Femur (tissue), 1 donor: ENCODE results near the gene DNM3.
A peak's percentile ranks its signal among the peaks of the same experiment; 100 is the strongest.

ENCODE experiments used
- DNase-seq: peaks from one replicate; pipeline ENCODE4 v3.0.0-alpha.2; 2017

Gene DNM3

GRCh38 chr1:172382990-172383389, 541.7 kb downstream of the DNM3 start:
- no peak for DNase-seq

- no peak for DNase-seq
Observed at GRCh38 chr1:172383536-172383935, 542.2 kb downstream of the DNM3 start.

GRCh38 chr1:172384656-172385055, 543.4 kb downstream of the DNM3 start:
- no peak for DNase-seq

GRCh38 chr1:172386046-172386445, 544.7 kb downstream of the DNM3 start:
- DNase-seq: no peak

- no peak for DNase-seq
Observed at GRCh38 chr1:172388490-172388889, 547.2 kb downstream of the DNM3 start.

- no peak for DNase-seq
Observed at GRCh38 chr1:172390301-172390682, 549.0 kb downstream of the DNM3 start.

- no peak for DNase-seq
Observed at GRCh38 chr1:172390683-172391551, 549.6 kb downstream of the DNM3 start.

GRCh38 chr1:172391976-172392375, 550.7 kb downstream of the DNM3 start:
- no peak for DNase-seq

- DNase-seq: no peak
Observed at GRCh38 chr1:172393354-172393753, 552.1 kb downstream of the DNM3 start.

GRCh38 chr1:172394141-172394751, 552.9 kb downstream of the DNM3 start:
- no peak for DNase-seq

GRCh38 chr1:172394811-172395210, 553.5 kb downstream of the DNM3 start:
- DNase-seq: no peak

GRCh38 chr1:172395576-172395975, 554.3 kb downstream of the DNM3 start:
- no peak for DNase-seq

- no peak for DNase-seq
Observed at GRCh38 chr1:172397221-172397620, 555.9 kb downstream of the DNM3 start.

GRCh38 chr1:172397633-172398032, 556.3 kb downstream of the DNM3 start:
- DNase-seq: no peak

- no peak for DNase-seq
Observed at GRCh38 chr1:172398193-172398592, 556.9 kb downstream of the DNM3 start.

- peak; percentile 89 for DNase-seq
Observed at GRCh38 chr1:172398970-172399755, 557.9 kb downstream of the DNM3 start.

- no peak for DNase-seq
Observed at GRCh38 chr1:172399756-172400721, 558.7 kb downstream of the DNM3 start.

GRCh38 chr1:172400722-172401105, 559.4 kb downstream of the DNM3 start:
- DNase-seq: no peak

- no peak for DNase-seq
Observed at GRCh38 chr1:172401477-172401876, 560.2 kb downstream of the DNM3 start.

- DNase-seq: no peak
Observed at GRCh38 chr1:172401892-172402291, 560.6 kb downstream of the DNM3 start.

- no peak for DNase-seq
Observed at GRCh38 chr1:172402878-172403569, 561.7 kb downstream of the DNM3 start.

- DNase-seq: no peak
Observed at GRCh38 chr1:172404121-172404520, 562.8 kb downstream of the DNM3 start.
